Inflammatory macrophage treated with lipopolysaccharide for 1 hour (primary cell): ENCODE measurements around the gene RAB38.

ENCODE experiments used
- DNase-seq, 2 donors: peaks; one replicate each; pipeline ENCODE4 v3.0.0-alpha.2; 2020 to 2022

Gene RAB38

DNA sequence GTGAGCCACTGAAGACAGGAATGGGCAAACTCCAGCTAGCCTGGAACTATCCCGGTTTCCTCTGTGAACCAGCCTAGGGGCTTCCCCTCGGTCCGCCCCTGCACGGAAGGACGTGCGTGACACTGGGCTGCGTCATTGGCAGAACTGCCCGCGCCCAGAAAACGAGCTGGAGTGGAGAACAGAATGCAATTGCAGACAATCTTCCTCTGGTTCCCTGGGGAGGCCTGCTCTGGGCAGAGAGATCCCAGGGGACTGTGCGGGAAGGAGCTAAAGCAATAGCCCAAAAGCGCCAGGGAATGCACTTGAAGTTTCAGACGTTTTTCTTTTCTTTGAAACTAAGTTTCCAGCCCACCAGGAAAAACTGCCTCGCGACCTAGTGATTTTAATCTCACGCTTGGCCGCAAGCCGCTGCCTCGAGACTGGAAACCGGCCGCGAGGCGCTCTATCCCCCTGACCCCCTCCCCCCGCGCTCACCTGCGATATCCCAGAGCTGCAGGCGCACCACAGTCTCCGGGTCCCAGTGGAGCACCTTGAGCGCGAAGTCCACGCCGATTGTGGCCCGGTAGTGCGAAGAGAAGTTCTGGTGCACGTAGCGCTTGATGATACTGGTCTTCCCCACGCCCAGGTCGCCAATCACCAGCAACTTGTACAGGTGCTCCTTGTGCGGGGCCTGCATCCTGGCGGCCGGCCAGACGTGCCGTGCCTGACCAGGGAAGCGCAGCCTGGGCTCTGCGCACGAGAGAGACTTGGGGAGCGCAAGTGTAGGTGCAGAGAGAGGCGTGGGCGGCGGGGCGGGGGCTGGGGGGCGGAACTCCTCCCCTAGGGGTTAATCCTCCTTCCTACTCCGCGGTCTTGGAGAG is at the start of gene RAB38:
RAB38 (minus strand) TSS at position 735 of the 860 bp plus-strand sequence; CDS start at position 676, 59 bp downstream.
- DNase-seq: peak; percentile 76 to 77

DNA sequence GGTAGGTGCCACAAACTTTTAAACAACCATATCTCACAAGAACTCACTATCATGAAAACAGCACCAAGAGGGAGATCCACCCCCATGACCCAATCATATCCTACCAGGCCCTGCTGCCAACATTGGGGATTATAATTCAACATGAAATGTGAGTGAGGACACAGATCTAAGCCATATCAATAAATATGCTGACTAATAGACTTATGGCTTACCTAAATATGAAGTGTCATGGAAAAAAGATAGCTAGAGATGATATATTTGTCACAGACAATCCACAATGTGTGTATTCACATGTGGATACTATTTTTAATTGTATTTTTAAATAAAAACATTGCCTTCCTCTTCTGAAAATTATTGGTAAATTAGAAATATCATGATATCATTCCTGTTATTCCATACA is 38.2 kb upstream of the RAB38 start:
- DNase-seq: no peak

DNA sequence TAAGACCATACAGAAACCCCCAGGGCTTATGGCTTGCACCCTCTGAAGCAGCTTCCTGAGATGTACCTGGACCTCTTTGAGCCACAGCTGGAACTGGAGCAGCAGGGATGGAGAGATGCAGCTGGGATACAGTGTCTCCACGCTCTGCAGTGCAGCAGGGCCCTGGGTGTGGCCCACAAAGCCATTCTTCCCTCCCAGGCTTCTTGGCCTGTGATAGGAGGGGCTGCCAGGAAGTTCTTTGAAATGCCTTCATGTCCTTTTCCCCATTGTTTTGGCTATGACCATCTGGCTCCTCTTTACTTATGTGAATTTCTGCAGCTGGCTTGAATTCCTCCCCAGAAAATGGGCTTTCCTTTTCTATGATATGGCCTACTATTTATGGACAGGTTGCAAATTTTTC is 37.1 kb upstream of the RAB38 start:
- DNase-seq: no peak

DNA sequence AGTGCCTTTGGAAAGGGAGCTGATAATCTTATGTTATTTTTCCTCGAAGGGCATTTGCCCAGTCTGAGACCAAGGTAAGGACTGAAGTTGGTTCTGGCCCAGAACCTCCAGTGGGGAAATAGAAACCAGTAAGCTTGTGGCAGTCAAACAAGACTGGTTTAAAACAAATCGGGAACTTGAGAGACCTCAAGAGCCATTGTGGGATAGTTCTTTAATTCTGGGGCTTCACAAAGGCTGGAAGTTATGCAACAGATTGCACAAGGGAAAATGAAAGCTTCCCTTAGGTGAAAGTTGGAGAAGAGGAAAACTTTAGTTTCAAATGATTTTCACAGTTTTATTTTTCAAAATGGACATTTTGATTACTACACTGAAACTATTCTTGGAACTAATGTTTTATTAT is 33.5 kb upstream of the RAB38 start:
- peak; percentile 62 to 71 for DNase-seq

DNA sequence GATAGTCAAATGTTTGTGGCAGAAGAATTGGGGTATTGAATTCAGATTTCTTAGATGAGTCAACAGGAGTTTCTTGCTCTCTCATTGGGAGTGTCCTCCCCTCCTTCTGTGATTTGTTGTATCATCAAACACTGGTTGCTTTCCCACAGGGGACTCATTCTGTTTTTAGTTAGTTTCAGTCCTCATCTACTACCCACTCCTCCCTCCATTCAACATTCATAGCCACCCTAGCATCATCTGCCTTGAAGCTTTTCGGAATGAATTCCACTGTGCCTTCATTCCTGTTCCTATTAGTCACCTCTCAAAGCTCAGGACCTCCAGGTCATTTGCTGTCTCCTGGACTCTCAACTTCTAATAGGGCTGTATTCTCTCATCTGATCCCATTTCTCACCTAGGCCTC is 31.5 kb upstream of the RAB38 start:
- DNase-seq: no peak

DNA sequence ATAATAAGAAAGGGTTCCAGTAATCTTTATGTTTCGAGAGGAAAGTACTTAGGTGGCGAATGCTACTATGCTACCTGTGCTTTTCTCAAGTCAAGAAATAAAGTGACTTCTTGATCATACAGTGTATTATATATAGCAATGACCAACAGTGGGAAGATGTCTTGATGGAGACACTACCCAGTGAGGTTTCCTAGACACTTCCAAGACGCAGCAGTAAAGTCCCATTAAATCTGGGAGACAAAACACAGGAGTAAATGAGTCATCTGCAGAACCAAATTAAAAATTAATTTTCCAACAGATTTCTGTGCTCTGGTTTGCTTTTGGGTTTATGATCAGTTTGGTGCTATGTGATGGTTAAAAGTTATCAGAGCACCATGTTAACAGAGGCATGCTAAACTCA is 29.1 kb upstream of the RAB38 start:
- no peak for DNase-seq

DNA sequence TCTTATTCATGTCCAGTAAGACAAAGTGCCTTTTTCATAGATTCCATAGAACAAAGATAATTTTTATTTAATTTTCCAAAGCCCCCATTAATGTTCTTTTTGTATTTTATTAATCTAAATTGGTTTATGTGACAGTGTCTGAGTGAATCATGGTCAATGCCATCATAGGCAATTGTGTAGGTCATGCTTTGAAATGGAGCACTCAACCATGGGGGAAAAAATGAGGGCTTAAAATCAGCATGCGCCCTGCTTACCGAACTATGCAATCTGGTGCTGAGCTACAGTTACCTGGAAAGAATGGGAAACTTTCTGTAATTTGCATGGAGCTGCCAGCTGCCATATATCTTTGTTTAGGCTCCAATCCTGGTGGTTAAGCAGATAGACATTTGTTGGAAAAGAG is 28.4 kb upstream of the RAB38 start:
- DNase-seq: no peak

DNA sequence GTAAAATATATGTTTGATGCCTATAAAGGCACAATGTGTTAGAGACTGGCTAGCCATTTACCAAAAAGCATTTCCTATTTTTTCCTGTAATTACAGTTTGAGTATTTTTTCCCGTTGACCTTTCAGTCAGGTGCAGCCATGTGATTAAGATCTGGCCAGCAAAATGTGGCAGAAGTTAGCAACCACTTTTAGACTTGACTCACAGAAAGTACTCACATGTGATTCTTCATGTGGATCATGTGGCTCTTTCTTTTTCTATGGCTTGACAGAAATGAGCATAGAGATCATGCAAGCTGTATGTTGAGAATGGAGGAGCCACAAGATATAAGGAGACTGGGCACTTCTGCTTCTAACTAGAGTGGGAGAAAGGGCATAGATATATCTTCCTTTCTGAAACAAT is 27.3 kb upstream of the RAB38 start:
- DNase-seq: no peak

DNA sequence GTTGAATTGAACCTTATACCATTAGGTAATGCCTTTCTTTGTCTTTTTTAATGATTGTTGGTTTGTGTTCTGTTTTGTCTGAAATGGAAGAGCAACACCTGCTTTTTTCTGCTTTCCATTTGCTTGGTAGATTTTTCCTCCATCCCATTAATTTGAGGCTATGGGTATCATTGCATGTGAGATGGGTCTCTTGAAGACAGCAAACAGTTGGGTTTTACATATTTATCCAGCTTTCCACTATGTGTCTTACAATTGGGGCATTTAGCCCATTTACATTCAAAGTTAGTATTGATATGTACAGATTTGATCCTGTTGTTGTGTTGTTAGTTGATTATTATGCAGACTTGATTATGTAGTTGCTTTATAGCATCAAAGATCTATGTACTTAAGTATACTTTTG is 21.1 kb upstream of the RAB38 start:
- no peak for DNase-seq

DNA sequence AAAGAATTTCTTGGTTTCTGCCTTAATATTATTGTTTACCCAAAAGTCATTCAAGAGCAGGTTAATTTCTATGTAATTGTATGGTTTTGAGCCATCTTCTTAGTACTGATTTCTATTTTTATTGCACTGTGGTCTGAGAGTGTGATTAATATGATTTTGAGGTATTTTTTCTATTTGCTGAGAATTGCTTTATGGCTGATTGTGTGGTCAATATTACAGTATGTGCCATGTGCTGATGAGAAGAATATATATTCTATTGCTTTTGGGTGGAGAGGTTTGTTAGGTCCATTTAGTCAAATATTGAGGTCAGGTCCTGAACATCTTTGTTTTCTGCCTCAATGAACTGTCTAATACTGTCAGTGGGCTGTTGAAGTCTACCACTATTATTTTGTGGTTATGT is 20.7 kb upstream of the RAB38 start:
- DNase-seq: no peak

DNA sequence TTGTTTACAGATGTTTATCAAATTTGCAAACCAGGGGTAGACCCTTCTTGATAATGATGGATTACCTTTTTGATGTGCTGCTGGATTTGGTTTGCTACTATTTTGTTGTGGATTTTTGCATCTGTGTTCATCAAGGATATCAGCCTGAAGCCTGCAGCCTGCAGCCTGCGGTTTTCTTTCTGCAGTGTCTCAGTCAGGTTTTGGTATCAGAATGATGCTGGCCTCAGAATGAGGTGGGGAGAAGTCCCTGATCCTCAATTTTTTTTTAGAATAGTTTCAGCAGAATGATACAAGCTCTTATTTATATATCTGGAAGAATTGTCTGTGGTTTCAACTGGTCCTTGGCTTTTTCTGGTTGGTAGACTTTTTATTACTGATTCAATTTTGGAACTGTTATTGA is 19.7 kb upstream of the RAB38 start:
- no peak for DNase-seq

DNA sequence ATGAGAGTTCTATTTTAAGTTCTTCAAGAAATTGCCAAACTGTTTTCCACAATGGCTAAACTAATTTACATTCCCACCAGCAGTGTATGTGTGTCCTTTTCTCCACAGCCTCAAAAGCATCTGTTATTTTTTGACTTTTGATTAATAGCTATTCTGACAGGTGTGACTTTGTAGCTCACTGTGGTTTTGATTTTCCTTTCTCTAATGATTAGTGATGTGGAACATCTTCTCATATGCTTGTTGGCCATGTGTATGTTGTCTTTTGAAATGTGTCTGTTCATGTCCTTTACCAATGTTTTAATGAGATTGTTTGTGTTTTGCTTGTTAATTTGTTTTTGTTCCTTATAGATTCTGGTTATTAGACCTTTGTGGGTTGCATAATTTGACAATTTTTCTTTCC is 18.0 kb upstream of the RAB38 start:
- no peak for DNase-seq

DNA sequence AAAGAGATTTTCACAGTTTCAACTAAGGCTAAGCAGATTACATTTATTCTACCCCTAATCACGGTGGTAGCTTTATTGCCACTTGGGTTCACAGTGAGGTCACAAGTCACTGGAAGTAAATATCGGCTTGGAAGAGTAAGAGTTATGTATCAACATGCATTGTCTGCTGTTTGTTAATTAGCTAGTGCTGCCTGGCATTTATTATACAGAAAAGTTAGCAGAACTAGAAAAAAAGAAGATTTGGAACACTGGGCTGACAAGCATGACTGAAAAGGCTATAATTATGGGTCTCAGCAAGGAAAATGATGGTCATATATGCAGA is 13.7 kb upstream of the RAB38 start:
- no peak for DNase-seq

DNA sequence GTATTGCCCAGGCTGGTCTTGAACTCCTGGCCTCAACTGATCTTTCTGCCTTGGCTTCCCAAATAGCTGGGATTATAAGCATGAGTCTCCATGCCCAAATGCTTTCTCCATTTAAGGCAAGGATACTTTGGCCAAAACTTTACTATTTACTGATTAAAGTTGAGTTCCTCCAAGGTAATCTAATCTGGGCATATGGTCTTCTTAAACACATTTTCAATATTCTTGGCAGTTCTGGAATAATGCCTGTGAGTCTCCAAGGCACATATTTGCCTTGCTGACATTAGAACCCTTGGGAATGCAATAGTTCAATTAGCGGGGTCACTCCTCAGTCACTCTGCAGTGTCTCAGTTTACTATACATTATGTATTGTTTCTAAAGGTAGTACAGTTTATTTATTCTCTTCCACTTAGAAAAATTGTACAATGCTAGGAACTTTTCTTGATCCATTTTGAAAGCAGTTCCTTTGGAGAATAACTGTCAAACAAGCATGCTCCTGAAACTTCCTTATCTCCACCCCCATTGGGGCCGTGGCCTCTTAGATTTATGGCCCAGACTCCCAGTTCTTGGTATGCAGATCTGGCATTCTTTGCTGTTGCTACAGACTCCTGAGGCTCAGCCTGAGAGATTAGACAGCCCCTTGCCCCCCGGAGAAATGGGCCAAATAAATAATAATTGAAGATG is 13.1 kb upstream of the RAB38 start:
- no peak for DNase-seq

DNA sequence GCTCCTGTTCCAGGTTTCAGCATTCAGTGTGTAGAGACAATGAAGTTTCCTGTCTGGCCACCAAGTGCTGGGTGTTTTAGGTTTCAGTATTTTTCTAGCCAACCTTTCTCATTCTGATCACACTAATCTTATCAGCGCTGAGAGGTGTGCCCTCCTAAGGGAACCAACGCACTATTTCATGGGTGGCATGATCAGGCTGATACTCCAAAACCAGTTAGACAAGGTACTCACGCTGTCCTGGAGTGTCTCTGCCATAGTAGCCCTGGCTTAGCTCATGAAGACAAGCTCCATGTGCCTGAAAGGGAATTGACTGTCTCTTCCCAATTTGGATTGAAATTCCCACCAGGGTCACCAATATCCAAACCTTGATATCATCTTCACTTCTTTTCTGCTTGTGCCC is 8.0 kb upstream of the RAB38 start:
- no peak for DNase-seq

DNA sequence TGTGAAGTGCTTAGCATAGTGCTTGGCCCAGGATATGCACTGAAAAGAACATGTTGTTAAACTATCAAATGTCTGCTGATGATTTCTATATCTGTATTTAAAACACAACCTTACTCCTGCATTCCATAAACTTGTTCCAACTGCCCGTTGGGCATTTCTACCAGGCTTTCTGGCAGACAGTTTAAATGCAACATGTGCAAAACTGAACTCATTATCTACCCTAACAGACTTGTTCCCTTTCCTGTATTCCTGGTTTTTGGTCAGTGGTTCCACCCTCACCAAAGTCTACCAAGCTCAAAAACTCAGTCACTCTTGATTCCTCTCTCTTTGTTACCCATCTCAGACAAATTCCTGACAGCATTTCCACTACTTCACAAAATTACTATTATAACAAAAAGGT is 6.5 kb upstream of the RAB38 start:
- no peak for DNase-seq

DNA sequence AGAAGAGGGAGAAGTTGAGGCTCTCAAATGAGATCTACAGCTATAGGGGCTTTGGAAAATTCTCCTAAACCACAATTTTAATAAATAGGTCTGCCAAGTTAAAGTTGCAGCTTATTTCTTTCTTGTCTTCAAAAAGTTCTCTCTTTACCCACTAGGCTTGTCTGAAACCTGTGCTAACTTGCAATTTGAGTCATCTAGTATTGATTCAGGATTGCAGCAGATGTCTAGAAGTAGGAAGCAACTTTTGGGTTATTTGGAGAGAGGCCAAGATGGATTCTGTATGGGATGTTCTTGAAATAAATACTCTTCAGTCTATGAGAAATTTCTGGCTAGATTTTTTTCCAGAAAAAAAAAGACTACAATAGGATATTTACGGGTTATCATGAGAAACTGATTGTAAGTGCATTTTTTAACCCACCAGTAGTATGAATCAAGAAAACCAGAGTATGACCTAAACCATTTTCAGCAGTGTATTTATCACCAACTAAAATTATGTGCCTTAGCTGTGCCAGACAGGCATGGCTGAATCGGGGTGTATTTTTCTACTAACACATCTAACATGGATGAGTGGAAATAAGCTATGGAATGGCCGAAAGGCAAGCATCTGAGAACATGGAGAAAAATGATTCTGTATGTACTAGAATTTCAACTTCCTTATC is 4.9 kb upstream of the RAB38 start:
- DNase-seq: peak in 1 of 2 donors; percentile 5

DNA sequence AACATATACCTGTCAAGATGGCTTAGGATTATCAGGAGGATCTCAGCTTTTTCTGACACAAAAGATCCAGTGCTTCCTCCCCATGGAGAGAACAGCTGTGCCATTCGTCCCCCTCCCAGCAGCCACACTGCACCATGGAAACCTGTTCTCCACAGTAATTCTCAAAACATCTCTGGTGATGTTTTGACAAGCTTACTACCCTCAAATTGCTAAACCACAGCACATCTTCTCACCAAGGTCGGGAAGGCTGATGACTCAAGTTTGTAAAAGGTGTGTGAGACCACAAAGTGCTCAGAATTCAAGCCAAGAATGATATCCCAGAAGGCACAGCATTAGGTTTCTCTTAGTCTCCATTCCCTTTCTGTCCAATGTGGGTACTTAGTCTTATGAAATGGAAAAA is 3.9 kb upstream of the RAB38 start:
- DNase-seq: no peak

DNA sequence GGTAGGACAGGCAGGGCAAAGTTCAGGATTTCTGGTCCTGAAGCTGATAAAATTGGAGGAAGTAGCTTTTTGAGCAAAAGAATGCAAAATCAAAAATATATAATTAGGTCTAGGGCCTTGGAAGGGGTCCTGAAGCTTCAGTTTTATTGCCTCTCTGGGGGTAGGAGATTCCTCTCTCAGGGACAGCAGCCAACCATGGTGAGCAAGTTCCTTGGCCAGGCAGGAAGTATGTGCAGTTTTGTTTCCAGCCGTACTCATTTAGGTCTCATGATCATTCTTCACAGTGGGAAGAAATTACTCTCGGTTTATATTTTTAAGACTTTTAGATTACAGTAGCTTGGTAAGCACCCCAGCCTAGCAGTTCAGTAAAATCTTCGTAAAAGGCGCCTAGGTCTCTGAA is 2.9 kb upstream of the RAB38 start:
- DNase-seq: no peak

DNA sequence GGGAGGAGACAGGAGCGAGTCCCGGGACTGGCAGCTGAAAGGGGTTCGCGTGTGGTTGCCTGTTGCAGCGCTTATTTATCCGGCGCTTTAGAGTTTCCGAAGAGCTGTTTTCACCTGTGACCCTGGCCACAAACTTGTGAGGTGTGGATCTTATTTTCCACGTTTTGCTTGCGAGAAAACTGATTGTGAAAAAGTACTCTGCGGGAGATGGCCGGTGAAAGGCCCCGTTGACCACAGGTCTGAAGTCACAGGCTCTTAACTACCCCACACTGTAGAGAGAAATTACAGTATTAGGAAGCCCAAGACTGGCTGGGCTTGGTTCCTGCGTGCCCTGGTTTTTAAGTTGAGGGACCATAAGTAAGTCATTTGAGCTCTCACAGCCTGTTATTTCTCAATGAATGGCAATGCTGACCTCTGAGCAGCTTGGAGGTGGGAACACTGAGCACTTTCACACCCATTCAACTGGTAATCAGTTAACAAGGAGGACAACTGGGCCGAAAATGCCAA is 379 bp upstream of the RAB38 start:
- DNase-seq: peak in 1 of 2 donors; percentile 16

DNA sequence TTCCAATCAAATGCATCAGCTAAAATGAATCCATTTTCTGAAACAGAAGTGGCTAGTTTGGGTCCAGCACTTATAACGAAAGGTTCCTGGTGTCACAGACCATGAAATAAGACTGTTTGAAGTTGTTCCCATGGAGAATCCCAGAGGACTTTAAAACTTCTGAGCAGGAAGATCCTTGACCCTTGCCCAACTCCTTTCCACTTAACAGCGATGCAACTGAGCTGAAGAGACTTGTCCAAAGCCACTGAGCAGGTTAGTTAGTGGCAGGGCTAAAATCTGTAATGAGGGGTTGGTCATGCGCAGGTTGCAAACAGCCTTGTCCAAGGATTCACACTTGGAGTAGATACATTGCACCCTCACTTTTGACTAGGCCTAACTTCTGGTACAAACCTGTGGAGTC is 1.3 kb downstream of the RAB38 start:
- no peak for DNase-seq

DNA sequence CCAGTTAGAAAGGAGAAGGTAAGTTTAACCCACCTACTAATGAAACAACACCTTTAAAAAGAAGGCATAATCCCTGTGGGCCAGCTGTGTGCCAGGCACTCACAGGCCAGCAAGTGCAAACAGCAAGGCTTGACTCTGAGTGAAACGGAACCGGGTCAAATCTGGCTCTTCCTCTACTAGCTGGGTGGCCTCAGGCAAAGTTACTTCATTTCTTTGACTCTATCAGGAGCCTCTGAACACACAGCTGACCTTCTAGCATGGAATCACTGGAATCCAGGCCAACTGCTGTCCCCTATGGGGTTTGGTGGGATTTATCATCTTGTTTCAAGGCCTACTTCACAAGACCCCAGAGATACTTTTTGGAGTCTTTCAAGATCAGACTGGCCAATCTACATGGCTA is 3.3 kb downstream of the RAB38 start:
- no peak for DNase-seq

DNA sequence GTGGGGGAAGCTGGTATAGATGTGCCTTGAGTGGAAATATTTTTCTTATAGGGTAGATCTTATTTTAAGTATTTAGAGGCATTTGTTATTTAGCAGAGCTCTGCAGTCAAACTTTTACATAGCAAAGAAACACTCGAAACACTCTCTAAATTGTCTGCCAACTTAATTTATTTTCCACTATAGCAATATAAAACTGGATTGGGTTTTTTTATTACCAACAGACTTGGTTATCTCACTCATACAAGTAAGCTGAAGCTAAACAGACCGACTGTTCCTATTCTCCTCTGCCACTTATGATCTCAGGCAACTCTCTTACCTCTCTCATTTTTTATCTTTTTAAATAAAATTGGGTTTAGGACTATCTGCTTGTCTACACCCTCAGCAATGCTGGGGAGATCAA is 4.6 kb downstream of the RAB38 start:
- DNase-seq: no peak

DNA sequence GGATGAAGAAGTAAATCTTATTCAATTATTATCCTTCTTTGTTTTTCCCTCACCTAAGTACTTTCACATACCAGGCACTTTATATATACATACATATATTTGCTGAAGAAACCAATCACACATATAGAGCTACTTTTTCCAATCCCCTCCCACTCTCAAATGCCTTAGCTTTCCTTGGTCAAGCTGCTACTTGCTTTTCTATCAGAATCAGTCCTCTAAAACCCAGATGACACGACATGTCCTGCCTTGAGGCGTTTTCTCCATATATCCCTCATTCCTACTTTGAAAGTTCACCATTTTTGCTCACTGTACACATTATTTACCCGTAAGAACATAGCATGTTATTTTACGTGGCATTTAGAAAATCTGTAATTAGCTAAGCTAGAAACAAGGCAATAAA is 5.4 kb downstream of the RAB38 start:
- DNase-seq: no peak
